ENCODE results near the gene NOA1. TPM values are rescaled to one million over a fixed set of nuclear protein-coding genes. Genes with fewer than 3 reads are reported as not detected.

NOA1 gene
- total and polyA plus RNA-seq, 2 of the 8 experiments (the other 6 are each of a cell fraction or from before 2014, with no cell fraction given), result 24.3 to 28.1 TPM

- no peak for FAIRE-seq
- H4K20me1 ChIP-seq (replicated peaks in 1 of 2; ENCODE audit: control insufficient read depth in 1 of 2, insufficient read depth in 2 of 2, low read length in 2 of 2), result peaks cover 2 to 3% of the 10 kb centered on the region in 2 experiments
- ChIA-PET CTCF (ENCODE audit: partially characterized antibody) (interaction anchor here (1.2 kb wide), 1 partner anchor 144 kb away, joined by 3 read pairs; no protein-coding TSS in a partner anchor), POLR2A (ENCODE audit: partially characterized antibody) (interaction anchor here (1.6 kb wide), 1 partner anchor 20 kb away, joined by 3 read pairs; no protein-coding TSS in a partner anchor)
- no peak overlapping the region for H2BK20ac ChIP-seq (ENCODE audit: low read length)
- H3K4me3 ChIP-seq (ENCODE audit: extremely low read depth in 1 of 4, insufficient read depth in 2 of 4, low read depth in 3 of 4, low read length in 4 of 4), result no peak overlapping the region
- H2BK5ac ChIP-seq (ENCODE audit: low read depth, low read length), result no peak overlapping the region
- no peak overlapping the region for H3K23ac ChIP-seq (ENCODE audit: insufficient read length)
- H3K36me3 ChIP-seq (ENCODE audit: control insufficient read depth in 2 of 4, insufficient read depth in 4 of 4, low read length in 3 of 4), result peaks cover 34 to 85% (median 59%) of the 10 kb centered on the region in 4 experiments
- H3K9me3 ChIP-seq (ENCODE audit: insufficient read depth in 2 of 2, low read depth in 1 of 2, low read length in 1 of 2), result no peaks in the 10 kb centered on the region
- TF ChIP-seq NRF1 (IDR thresholded peaks at IDR 0.05; ENCODE audit: low read depth, low read length), result no peak
- TF ChIP-seq ASH2L (IDR thresholded peaks at IDR 0.05; ENCODE audit: low read length), result no peak
- no peak for TF ChIP-seq SRF (IDR thresholded peaks at IDR 0.05; ENCODE audit: low read depth, low read length)
- H3K79me1 ChIP-seq (ENCODE audit: low read depth, low read length), result no peaks in the 10 kb centered on the region; the same call in 1 of the 2 replicates
- H3K23me2 ChIP-seq (ENCODE audit: low read depth, low read length), result 0 out of 2 replicates have a peak, but pooled peaks cover 2% of the 10 kb centered on the region
- H3K79me2 ChIP-seq (ENCODE audit: control insufficient read depth in 1 of 2, insufficient read depth in 2 of 2, low read length in 2 of 2), result no peaks in the 10 kb centered on the region
- no peaks in the 10 kb centered on the region for H3K4me1 ChIP-seq (replicated peaks in 1 of 4; ENCODE audit: control insufficient read depth in 3 of 4, insufficient read depth in 4 of 4, low read length in 3 of 4)
- no peak overlapping the region for H3K4ac ChIP-seq (replicated peaks; ENCODE audit: insufficient read length, low read depth, low read length)
- no peaks in the 10 kb centered on the region for H3K27me3 ChIP-seq (replicated peaks in 1 of 4; ENCODE audit: control insufficient read depth in 3 of 4, extremely low read depth in 1 of 4, insufficient read depth in 3 of 4, low read length in 3 of 4)
- H2BK15ac ChIP-seq (ENCODE audit: low read length), result no peak overlapping the region
- no peak overlapping the region for H2AFZ ChIP-seq (ENCODE audit: low read length)
- no peak overlapping the region for H4K91ac ChIP-seq (replicated peaks; ENCODE audit: insufficient read length, low read length)
- H3K4me2 ChIP-seq (ENCODE audit: insufficient read depth in 1 of 2, low read depth in 2 of 2, low read length in 2 of 2), result no peak overlapping the region
- no peak overlapping the region for H2AK5ac ChIP-seq (ENCODE audit: low read depth, low read length)
- H4K5ac ChIP-seq (ENCODE audit: insufficient read length, low read depth, low read length), result no peak overlapping the region
- H3K27ac ChIP-seq (ENCODE audit: low read depth, low read length), result no peak overlapping the region
- DNase-seq (ENCODE audit: low read depth in 1 of 2, low spot score in 2 of 2), result no peak
- no peak overlapping the region for H3K9ac ChIP-seq (replicated peaks in 1 of 4; ENCODE audit: extremely low read depth in 1 of 4, low read depth in 3 of 4, low read length in 3 of 4)
- H2BK12ac ChIP-seq (ENCODE audit: low read depth, low read length), result no peak overlapping the region
- no peak overlapping the region for H3K56ac ChIP-seq (replicated peaks; ENCODE audit: insufficient read length, low read depth, low read length)
- no peak overlapping the region for H2BK120ac ChIP-seq (replicated peaks; ENCODE audit: low read depth, low read length)
- H3K18ac ChIP-seq (ENCODE audit: extremely low read depth, low read length), result no peak overlapping the region
- no peak overlapping the region for H3K14ac ChIP-seq (ENCODE audit: insufficient read length)
- no peak overlapping the region for H4K8ac ChIP-seq (ENCODE audit: extremely low read depth, insufficient read depth, low read length)
Observed at GRCh38 chr4:57018980-57019379, 41.6 kb upstream of the NOA1 start.

All from H1 (cell line).